ENCODE measurements around the gene MAMLD1.

The MAMLD1 gene

GRCh38 chrX:150465326-150465725, 102.2 kb downstream of the MAMLD1 start:
- DNase-seq: no peak

GRCh38 chrX:150465881-150466775, 103.0 kb downstream of the MAMLD1 start:
- no peak for DNase-seq

- DNase-seq: no peak
Measured at GRCh38 chrX:150472306-150472705, 109.2 kb downstream of the MAMLD1 start.

GRCh38 chrX:150473371-150473770, 110.3 kb downstream of the MAMLD1 start:
- no peak for DNase-seq

- DNase-seq: no peak
Measured at GRCh38 chrX:150475461-150475860, 112.3 kb downstream of the MAMLD1 start.

GRCh38 chrX:150476164-150476699, 113.1 kb downstream of the MAMLD1 start:
- no peak for DNase-seq

- no peak for DNase-seq
Measured at GRCh38 chrX:150477371-150477770, 114.3 kb downstream of the MAMLD1 start.

GRCh38 chrX:150478496-150479492, 115.7 kb downstream of the MAMLD1 start:
- no peak for DNase-seq

GRCh38 chrX:150482537-150483206, 119.6 kb downstream of the MAMLD1 start:
- no peak for DNase-seq

GRCh38 chrX:150483356-150483985, 120.4 kb downstream of the MAMLD1 start:
- no peak for DNase-seq

- DNase-seq: no peak
Measured at GRCh38 chrX:150486011-150486410, 122.9 kb downstream of the MAMLD1 start.

- DNase-seq: no peak
Measured at GRCh38 chrX:150487369-150488094, 124.4 kb downstream of the MAMLD1 start.

- no peak for DNase-seq
Measured at GRCh38 chrX:150489359-150490015, 126.4 kb downstream of the MAMLD1 start.

GRCh38 chrX:150495496-150495895, 132.4 kb downstream of the MAMLD1 start:
- no peak for DNase-seq

GRCh38 chrX:150499240-150499639, 136.1 kb downstream of the MAMLD1 start:
- no peak for DNase-seq

GRCh38 chrX:150502091-150502490, 139.0 kb downstream of the MAMLD1 start:
- DNase-seq: no peak

- DNase-seq: no peak
Measured at GRCh38 chrX:150502979-150503897, 140.1 kb downstream of the MAMLD1 start.

GRCh38 chrX:150503898-150504219, 140.7 kb downstream of the MAMLD1 start:
- no peak for DNase-seq

- DNase-seq: no peak
Measured at GRCh38 chrX:150504397-150505182, 141.5 kb downstream of the MAMLD1 start.

Measured in 8988T (cell line).